Cardiac muscle cell (in vitro differentiated cells and primary cell): ENCODE measurements around the gene C2CD3. TPM values are rescaled to one million over a fixed set of nuclear protein-coding genes. Genes with fewer than 3 reads are reported as not detected.
"Not testable (repeated sequence)": the region's sequence is repeated elsewhere in the genome, so short reads cannot be mapped to it uniquely, and the experiment has no call there.

ENCODE experiments used
- DNase-seq, 2 donors: peaks; one replicate each; pipeline versions ENCODE4 v3.0.0 to v3.0.0-alpha.2; 2010 to 2017; ENCODE audit warnings: low read depth in 1 of 2, low spot score in 1 of 2
- H3K27ac ChIP-seq: fragments of 200-600 bp; sonication (generic); 2 replicates; pipeline ENCODE4 v1.5.1; 2016
- H3K27me3 ChIP-seq: fragments of 200-600 bp; sonication (generic); 2 replicates; pipeline ENCODE4 v1.6.0; 2016; ENCODE audit warnings: control low read depth
- H3K36me3 ChIP-seq: fragments of 200-600 bp; sonication (generic); 2 replicates; pipeline ENCODE4 v1.5.1; 2016; ENCODE audit warnings: control low read depth
- H3K4me1 ChIP-seq: fragments of 200-600 bp; sonication (generic); 2 replicates; pipeline ENCODE4 v1.8.1; 2017; ENCODE audit warnings: low read depth, mild to moderate bottlenecking, mixed run types
- H3K4me3 ChIP-seq: fragments of 200-600 bp; sonication (generic); 2 replicates; pipeline ENCODE4 v1.5.1; 2016; ENCODE audit warnings: mild to moderate bottlenecking
- H3K9me3 ChIP-seq: fragments of 200-600 bp; sonication (generic); 2 replicates; pipeline ENCODE4 v1.5.1; 2017; ENCODE audit warnings: low read depth, mild to moderate bottlenecking, control low read depth
- polyA plus RNA-seq: library from polyadenylated mRNA; unstranded; fragments of >200 nt; fragmentation: Nextera tagmentation; extraction: Ambion mirVana; gene quantifications from 2 replicates; pipeline ENCODE4 v1.2.1, GENCODE V29; 2016
- total RNA-seq: library from RNA; depleted of rRNA; stranded (reverse); fragments of >200 nt; gene quantifications from 2 replicates; pipeline ENCODE4 v1.2.3, GENCODE V29; 2016
- TF ChIP-seq, protein P1 (sequence below): IDR thresholded peaks from 2 replicates; pipeline ENCODE4 v1.5.1; 2012; ENCODE audit warnings: low read depth, mild to moderate bottlenecking, low read length

C2CD3 gene
- total and polyA plus RNA-seq, 2 experiments from 2014 or later = 10.2 to 13.3 TPM

DNA sequence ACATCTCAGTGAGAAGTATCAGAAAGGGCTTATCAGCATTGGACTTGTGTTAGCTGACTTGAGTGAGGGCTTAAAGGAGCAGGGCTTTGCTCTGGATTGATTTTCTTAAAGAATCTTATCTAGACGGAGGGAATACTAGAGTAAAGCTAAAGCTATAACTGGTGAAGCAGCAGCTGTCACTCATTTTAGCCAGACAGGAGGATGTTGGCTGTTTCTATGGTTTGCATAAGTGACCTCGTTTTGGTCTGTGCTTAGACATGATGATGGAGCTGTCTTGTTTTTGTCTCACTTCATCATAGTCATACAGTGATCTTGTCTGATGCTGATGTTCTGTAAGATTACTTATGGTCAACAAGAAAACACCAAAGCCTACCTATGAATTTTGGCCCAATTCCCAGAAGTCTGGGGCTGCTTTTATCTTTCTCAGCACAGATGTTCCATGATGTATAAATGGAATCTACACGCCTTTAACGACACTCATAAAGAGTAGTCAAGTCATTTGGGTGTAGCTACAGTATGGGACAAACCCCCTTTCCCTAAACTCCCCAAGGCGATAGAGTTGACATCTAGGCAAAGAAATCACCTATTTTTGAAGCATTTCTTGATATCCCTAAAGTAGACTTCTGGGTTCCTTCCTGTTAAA is 84.4 kb downstream of the C2CD3 start:
- Histone ChIP-seq H3K4me1 (no peaks in the 10 kb centered on the region), H3K27me3 (no peaks in the 10 kb centered on the region), H3K27ac (no peak overlapping the region), H3K9me3 (no peaks in the 10 kb centered on the region), H3K4me3 (no peak overlapping the region), H3K36me3 (peaks cover 30% of the 10 kb centered on the region)
- TF ChIP-seq, protein P1, sequence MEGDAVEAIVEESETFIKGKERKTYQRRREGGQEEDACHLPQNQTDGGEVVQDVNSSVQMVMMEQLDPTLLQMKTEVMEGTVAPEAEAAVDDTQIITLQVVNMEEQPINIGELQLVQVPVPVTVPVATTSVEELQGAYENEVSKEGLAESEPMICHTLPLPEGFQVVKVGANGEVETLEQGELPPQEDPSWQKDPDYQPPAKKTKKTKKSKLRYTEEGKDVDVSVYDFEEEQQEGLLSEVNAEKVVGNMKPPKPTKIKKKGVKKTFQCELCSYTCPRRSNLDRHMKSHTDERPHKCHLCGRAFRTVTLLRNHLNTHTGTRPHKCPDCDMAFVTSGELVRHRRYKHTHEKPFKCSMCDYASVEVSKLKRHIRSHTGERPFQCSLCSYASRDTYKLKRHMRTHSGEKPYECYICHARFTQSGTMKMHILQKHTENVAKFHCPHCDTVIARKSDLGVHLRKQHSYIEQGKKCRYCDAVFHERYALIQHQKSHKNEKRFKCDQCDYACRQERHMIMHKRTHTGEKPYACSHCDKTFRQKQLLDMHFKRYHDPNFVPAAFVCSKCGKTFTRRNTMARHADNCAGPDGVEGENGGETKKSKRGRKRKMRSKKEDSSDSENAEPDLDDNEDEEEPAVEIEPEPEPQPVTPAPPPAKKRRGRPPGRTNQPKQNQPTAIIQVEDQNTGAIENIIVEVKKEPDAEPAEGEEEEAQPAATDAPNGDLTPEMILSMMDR = no peak
- DNase-seq = no peak

DNA sequence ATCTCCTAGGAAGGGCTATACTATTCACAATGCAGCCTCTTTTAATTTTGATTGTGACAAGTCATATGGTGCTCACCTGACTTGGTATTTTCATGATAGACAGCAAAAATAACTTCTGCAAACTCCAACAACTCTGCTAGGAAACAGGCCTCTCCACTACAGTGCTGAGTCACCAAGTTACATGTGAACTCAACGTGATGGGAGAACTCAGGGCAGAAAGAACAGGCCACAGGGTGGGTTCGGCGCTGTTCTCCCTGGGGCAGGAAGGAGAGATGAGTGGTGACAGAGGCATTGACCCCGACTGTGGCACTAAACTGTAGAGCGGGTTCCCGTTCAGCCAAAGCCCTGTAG is 85.3 kb downstream of the C2CD3 start:
- H3K9me3 ChIP-seq = no peaks in the 10 kb centered on the region
- H3K36me3 ChIP-seq = peaks cover 28% of the 10 kb centered on the region
- no peak overlapping the region for H3K27ac ChIP-seq
- no peak for DNase-seq
- no peak overlapping the region for H3K4me3 ChIP-seq
- TF ChIP-seq, protein P1 = no peak
- no peaks in the 10 kb centered on the region for H3K27me3 ChIP-seq
- no peaks in the 10 kb centered on the region for H3K4me1 ChIP-seq

DNA sequence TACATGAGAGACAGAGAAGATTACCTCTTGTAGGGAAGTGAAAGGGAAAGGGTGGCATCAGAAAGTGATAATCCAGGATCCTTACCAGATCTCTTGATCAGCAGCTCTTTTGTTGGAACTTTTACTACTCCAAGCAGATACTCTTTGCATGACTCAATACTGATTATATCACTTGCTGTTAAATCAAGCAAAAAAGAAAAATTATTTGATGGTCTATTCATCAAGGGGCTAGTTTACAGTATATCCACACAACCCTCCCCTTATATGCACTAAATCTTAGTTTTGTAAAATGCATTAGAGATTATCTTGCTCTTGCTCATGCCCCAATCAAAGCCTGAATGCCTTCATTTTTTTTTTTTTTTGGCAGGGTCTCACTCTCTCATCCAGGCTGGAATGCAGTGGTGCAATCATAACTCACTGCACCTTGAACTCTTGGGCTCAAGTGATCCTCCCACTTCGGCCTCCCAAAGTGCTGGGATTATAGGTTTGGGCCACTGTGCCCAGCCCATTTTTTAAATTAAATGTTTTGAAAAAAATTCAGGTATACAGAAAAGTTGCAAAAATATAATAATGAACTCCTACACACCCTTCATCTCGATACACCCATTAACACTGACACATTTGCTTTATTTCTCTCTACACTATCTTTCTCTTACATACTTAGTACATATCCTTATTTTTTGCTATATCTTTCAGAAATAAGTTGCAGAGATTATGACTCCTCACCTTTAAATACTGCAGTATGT is 85.8 kb downstream of the C2CD3 start:
- H3K9me3 ChIP-seq = no peaks in the 10 kb centered on the region
- no peaks in the 10 kb centered on the region for H3K27me3 ChIP-seq
- peaks cover 28% of the 10 kb centered on the region for H3K36me3 ChIP-seq
- no peak overlapping the region for H3K27ac ChIP-seq
- TF ChIP-seq, protein P1 = no peak
- no peaks in the 10 kb centered on the region for H3K4me1 ChIP-seq
- H3K4me3 ChIP-seq = no peak overlapping the region
- peak in 1 of 2 donors; percentile 58 for DNase-seq

DNA sequence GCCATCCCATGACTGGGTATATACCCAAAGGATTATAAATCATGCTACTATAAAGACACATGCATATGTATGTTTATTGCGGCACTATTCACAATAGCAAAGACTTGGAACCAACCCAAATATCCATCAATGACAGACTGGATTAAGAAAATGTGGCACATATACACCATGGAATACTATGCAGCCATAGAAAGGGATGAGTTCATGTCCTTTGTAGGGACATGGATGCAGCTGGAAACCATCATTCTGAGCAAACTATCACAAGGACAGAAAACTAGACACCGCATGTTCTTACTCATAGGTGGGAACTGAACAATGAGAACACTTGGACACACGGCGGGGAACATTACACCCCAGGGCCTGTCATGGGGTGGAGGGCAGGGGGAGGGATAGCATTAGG is 86.9 kb downstream of the C2CD3 start:
- peaks cover 21% of the 10 kb centered on the region for H3K36me3 ChIP-seq
- not testable (repeated sequence) for H3K9me3 ChIP-seq, DNase-seq, H3K4me1 ChIP-seq, H3K27me3 ChIP-seq, H3K27ac ChIP-seq, H3K4me3 ChIP-seq

DNA sequence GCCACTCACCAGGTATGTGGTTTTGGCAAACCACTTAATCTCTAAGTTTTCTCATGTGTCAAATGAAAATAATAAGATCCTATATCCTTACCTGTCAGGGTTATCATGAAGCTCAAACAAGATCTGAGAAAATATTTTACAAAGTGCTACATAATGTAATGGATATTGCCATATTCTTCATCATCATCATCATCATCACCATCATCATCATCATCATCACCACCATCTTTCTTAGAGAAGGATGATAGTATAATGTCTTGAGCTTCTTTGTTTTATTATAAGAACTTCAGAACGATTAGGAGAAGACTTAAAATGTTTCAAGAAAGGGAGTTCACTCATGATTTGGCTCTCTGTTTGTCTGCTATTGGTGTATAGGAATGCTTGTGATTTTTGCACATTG is 89.4 kb downstream of the C2CD3 start:
- TF ChIP-seq, protein P1 = no peak
- no peaks in the 10 kb centered on the region for H3K4me1 ChIP-seq
- no peaks in the 10 kb centered on the region for H3K27me3 ChIP-seq
- H3K36me3 ChIP-seq = peaks cover 24% of the 10 kb centered on the region
- no peak overlapping the region for H3K27ac ChIP-seq
- no peak overlapping the region for H3K4me3 ChIP-seq
- H3K9me3 ChIP-seq = no peaks in the 10 kb centered on the region
- DNase-seq = no peak

DNA sequence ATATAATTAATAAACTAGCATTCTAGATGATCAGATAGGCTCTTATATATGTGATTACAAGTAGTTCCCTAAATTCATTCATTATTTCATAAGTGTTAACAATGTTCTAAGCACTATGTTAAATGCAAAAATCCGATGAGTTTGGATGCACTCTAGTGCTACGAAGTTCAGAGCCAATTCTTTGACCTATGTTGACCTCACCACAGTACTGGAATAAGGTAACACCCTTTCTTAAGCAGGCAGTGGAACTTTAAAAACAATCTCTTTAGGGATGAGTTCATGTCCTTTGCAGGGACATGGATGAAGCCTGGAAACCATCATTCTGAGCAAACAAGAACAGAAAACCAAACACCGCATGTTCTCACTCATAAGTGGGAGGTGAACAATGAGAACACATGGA is 93.6 kb downstream of the C2CD3 start:
- no peak overlapping the region for H3K4me3 ChIP-seq
- peaks cover 19% of the 10 kb centered on the region for H3K36me3 ChIP-seq
- no peak for DNase-seq
- H3K4me1 ChIP-seq = no peaks in the 10 kb centered on the region
- TF ChIP-seq, protein P1 = no peak
- no peaks in the 10 kb centered on the region for H3K9me3 ChIP-seq
- no peaks in the 10 kb centered on the region for H3K27me3 ChIP-seq
- H3K27ac ChIP-seq = no peak overlapping the region
